ENCODE results near the gene MOB2. TPM values are rescaled to one million over a fixed set of nuclear protein-coding genes. Genes with fewer than 3 reads are reported as not detected.
"Not testable (repeated sequence)": the region's sequence is repeated elsewhere in the genome, so short reads cannot be mapped to it uniquely, and the experiment has no call there.

Gene MOB2
- total RNA-seq, 1 donor from 2014 or later = 29.0 TPM

GRCh38 chr11:1436468-1437039, 50.0 kb downstream of the MOB2 start:
- no peak overlapping the region for H3K4me3 Mint-ChIP-seq (ENCODE audit: unreplicated experiment)
- no peaks in the 10 kb centered on the region for H3K36me3 Mint-ChIP-seq (ENCODE audit: unreplicated experiment)
- no peak for TF ChIP-seq CTCF (IDR thresholded peaks at IDR 0.05; ENCODE audit: partially characterized antibody, unreplicated experiment)
- H3K9me3 Mint-ChIP-seq (ENCODE audit: unreplicated experiment) = peaks cover 6% of the 10 kb centered on the region
- peaks cover 8% of the 10 kb centered on the region for H3K27me3 Mint-ChIP-seq (ENCODE audit: unreplicated experiment)
- DNase-seq = no peak
- no peak overlapping the region for H3K27ac Mint-ChIP-seq (ENCODE audit: unreplicated experiment)
- H3K4me1 Mint-ChIP-seq (ENCODE audit: low read depth, unreplicated experiment) = peaks cover 3% of the 10 kb centered on the region

GRCh38 chr11:1435820-1436467, 50.6 kb downstream of the MOB2 start:
- peaks cover 8% of the 10 kb centered on the region for H3K27me3 Mint-ChIP-seq (ENCODE audit: unreplicated experiment)
- H3K27ac Mint-ChIP-seq (ENCODE audit: unreplicated experiment) = no peak overlapping the region
- H3K4me3 Mint-ChIP-seq (ENCODE audit: unreplicated experiment) = no peak overlapping the region
- peaks cover 6% of the 10 kb centered on the region for H3K9me3 Mint-ChIP-seq (ENCODE audit: unreplicated experiment)
- H3K36me3 Mint-ChIP-seq (ENCODE audit: unreplicated experiment) = no peaks in the 10 kb centered on the region
- DNase-seq = no peak
- H3K4me1 Mint-ChIP-seq (ENCODE audit: low read depth, unreplicated experiment) = peaks cover 3% of the 10 kb centered on the region
- TF ChIP-seq CTCF (IDR thresholded peaks at IDR 0.05; ENCODE audit: partially characterized antibody, unreplicated experiment) = no peak

GRCh38 chr11:1435479-1435819, 51.1 kb downstream of the MOB2 start:
- H3K36me3 Mint-ChIP-seq (ENCODE audit: unreplicated experiment); H3K27me3 Mint-ChIP-seq (ENCODE audit: unreplicated experiment); H3K27ac Mint-ChIP-seq (ENCODE audit: unreplicated experiment); H3K4me3 Mint-ChIP-seq (ENCODE audit: unreplicated experiment); DNase-seq; H3K9me3 Mint-ChIP-seq (ENCODE audit: unreplicated experiment); H3K4me1 Mint-ChIP-seq (ENCODE audit: low read depth, unreplicated experiment): not testable (repeated sequence)

GRCh38 chr11:1433977-1434640, 52.5 kb downstream of the MOB2 start:
- peaks cover 5% of the 10 kb centered on the region for H3K9me3 Mint-ChIP-seq (ENCODE audit: unreplicated experiment)
- DNase-seq = no peak
- peak overlapping the region; percentile 34 for H3K4me3 Mint-ChIP-seq (ENCODE audit: unreplicated experiment)
- H3K27ac Mint-ChIP-seq (ENCODE audit: unreplicated experiment) = peak overlapping the region; percentile 89
- H3K27me3 Mint-ChIP-seq (ENCODE audit: unreplicated experiment) = peaks cover 8% of the 10 kb centered on the region
- H3K36me3 Mint-ChIP-seq (ENCODE audit: unreplicated experiment) = no peaks in the 10 kb centered on the region
- peaks cover 3% of the 10 kb centered on the region for H3K4me1 Mint-ChIP-seq (ENCODE audit: low read depth, unreplicated experiment)
- TF ChIP-seq CTCF (IDR thresholded peaks at IDR 0.05; ENCODE audit: partially characterized antibody, unreplicated experiment) = no peak

- H3K4me1 Mint-ChIP-seq (ENCODE audit: low read depth, unreplicated experiment) = peaks cover 5% of the 10 kb centered on the region
- H3K27ac Mint-ChIP-seq (ENCODE audit: unreplicated experiment) = peak overlapping the region; percentile 89
- no peak overlapping the region for H3K4me3 Mint-ChIP-seq (ENCODE audit: unreplicated experiment)
- TF ChIP-seq CTCF (IDR thresholded peaks at IDR 0.05; ENCODE audit: partially characterized antibody, unreplicated experiment) = no peak
- peaks cover 7% of the 10 kb centered on the region for H3K9me3 Mint-ChIP-seq (ENCODE audit: unreplicated experiment)
- no peaks in the 10 kb centered on the region for H3K36me3 Mint-ChIP-seq (ENCODE audit: unreplicated experiment)
- no peak for DNase-seq
- peaks cover 8% of the 10 kb centered on the region for H3K27me3 Mint-ChIP-seq (ENCODE audit: unreplicated experiment)
These were observed 53.0 kb downstream of the MOB2 start for GRCh38 chr11:1433568-1433967.

All from glutamatergic neuron (in vitro differentiated cells).